ENCODE data around the gene SPTB. TPM values are rescaled to one million over a fixed set of nuclear protein-coding genes. Genes with fewer than 3 reads are reported as not detected.
A peak's percentile ranks its signal among the peaks of the same experiment; 100 is the strongest.

Gene SPTB
- total and polyA plus RNA-seq, 9 of the 15 experiments (the other 6 are each of a cell fraction or from before 2014, with no cell fraction given) = 0.21 to 45.9 (median 11.7) TPM

DNA sequence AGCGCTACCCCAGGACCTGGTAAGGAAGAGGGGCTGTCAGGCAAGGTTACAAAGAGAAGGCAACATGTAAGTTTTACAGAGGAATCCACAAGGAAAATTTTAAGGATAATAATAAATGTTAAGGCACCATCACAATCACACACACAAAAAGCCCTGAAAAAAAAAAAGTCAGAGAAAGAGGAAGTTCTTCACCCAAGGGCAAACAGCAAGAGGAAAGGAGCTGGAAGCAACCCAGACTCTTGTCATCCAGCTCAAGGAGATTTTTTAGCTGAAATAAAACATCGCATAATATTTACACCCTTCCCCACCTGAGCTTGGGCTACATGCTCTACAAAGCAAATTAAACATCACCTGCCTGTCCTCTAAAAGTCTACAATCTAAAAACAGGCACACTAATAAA is 9.5 kb downstream of the SPTB start:
- ChIA-PET POLR2A (interaction anchor here (0.6 to 3.5 kb wide), 4 partner anchors 9 to 44 kb away, joined by 3 to 24 read pairs (median 3); partner anchors contain the start of genes CHURC1 and SPTB), CTCF (ENCODE audit: low intra/inter-chr PET ratio) (no interaction called here)
- FAIRE-seq = peak; percentile 64
- TF ChIP-seq DACH1 (IDR thresholded peaks at IDR 0.05; ENCODE audit: partially characterized antibody) = no peak
- no peak for TF ChIP-seq ARNT (IDR thresholded peaks at IDR 0.05)
- 0 out of 2 replicates have a peak, but pooled peaks have one; percentile 14 for TF ChIP-seq ZNF384 (IDR thresholded peaks at IDR 0.05; ENCODE audit: low read depth, low read length)
- TF ChIP-seq ZNF76 (CRISPR knock-in tag; IDR thresholded peaks at IDR 0.05; ENCODE audit: borderline replicate concordance) = no peak
- 0 out of 2 replicates have a peak, but pooled peaks have one; percentile 48 for TF ChIP-seq SPI1 (IDR thresholded peaks at IDR 0.05; ENCODE audit: borderline replicate concordance, low read depth, low read length)
- Histone ChIP-seq H3K36me3 (ENCODE audit: control insufficient read depth, insufficient read depth, low read length) (peaks cover 26% of the 10 kb centered on the region), H3K79me2 (ENCODE audit: control insufficient read depth, insufficient read depth, low read length) (peaks cover 90% of the 10 kb centered on the region), H4K20me1 (replicated peaks; ENCODE audit: control insufficient read depth, insufficient read depth, low read length) (no peaks in the 10 kb centered on the region), H3K27ac (ENCODE audit: extremely low read depth, low read depth, low read length) (no peak overlapping the region), H3K4me2 (ENCODE audit: insufficient read depth, low read length) (no peak overlapping the region), H3K9me1 (ENCODE audit: control insufficient read depth, insufficient read depth, low read length) (no peaks in the 10 kb centered on the region), H3K4me1 (replicated peaks in 1 of 2; ENCODE audit: control insufficient read depth in 2 of 2, insufficient read depth in 2 of 2, low read length in 2 of 2) (peaks cover 0 to 7% of the 10 kb centered on the region in 2 experiments; a peak in 2 of 5 replicates), H3K9me3 (replicated peaks; ENCODE audit: control insufficient read depth, insufficient read depth, low read depth, low read length) (no peaks in the 10 kb centered on the region), H3K27me3 (ENCODE audit: control insufficient read depth in 2 of 2, insufficient read depth in 2 of 2, low read length in 2 of 2) (no peaks in the 10 kb centered on the region), H2AFZ (ENCODE audit: low read depth, low read length) (no peak overlapping the region), H3K9ac (ENCODE audit: insufficient read depth in 1 of 2, low read depth in 2 of 2, low read length in 2 of 2) (no peak overlapping the region), H3K4me3 (no peak overlapping the region)
- in situ Hi-C loops (cut with MboI) (no loop called here), intact Hi-C loops (cut with micrococcal nuclease) (no loop called here)
- no peak for DNase-seq (ENCODE audit: extremely low read depth in 1 of 4, low spot score in 3 of 4)
- BruUV-seq (replicated peaks) = no TSS peak
- 8% methylated on average over 1 of the region's 2 CpGs for WGBS (ENCODE audit: insufficient coverage, low coverage, missing lambda C conversion rate)
- ATAC-seq = no peak

DNA sequence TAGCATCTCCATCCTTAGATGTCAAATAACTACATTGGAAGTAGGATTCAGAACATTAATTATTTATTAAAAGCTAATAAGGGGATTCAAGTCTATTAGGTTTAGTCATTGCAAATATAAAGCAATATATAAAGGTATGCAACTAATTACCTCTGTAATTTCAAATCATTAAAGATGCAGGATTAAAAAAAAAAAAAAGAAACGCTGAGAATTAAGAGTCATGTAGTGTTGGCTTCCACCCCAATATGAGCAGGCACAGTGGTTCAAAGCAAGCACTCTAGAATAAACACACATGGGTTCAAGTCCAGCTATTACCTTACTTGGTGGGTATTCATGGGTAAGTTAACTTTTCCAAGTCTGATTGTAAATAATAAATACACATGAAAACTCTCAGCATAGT is 10.9 kb downstream of the SPTB start:
- BruUV-seq (replicated peaks) = no TSS peak
- Histone ChIP-seq H3K9me3 (replicated peaks; ENCODE audit: control insufficient read depth, insufficient read depth, low read depth, low read length) (no peaks in the 10 kb centered on the region), H3K79me2 (ENCODE audit: control insufficient read depth, insufficient read depth, low read length) (peaks cover 88% of the 10 kb centered on the region), H3K27me3 (ENCODE audit: control insufficient read depth in 2 of 2, insufficient read depth in 2 of 2, low read length in 2 of 2) (no peaks in the 10 kb centered on the region), H3K27ac (ENCODE audit: extremely low read depth, low read depth, low read length) (no peak overlapping the region), H3K4me3 (no peak overlapping the region), H3K4me2 (ENCODE audit: insufficient read depth, low read length) (no peak overlapping the region), H4K20me1 (replicated peaks; ENCODE audit: control insufficient read depth, insufficient read depth, low read length) (no peaks in the 10 kb centered on the region), H2AFZ (ENCODE audit: low read depth, low read length) (no peak overlapping the region), H3K4me1 (replicated peaks in 1 of 2; ENCODE audit: control insufficient read depth in 2 of 2, insufficient read depth in 2 of 2, low read length in 2 of 2) (no peaks in the 10 kb centered on the region; a peak in 2 of 5 replicates), H3K36me3 (ENCODE audit: control insufficient read depth, insufficient read depth, low read length) (peaks cover 26% of the 10 kb centered on the region), H3K9ac (ENCODE audit: insufficient read depth in 1 of 2, low read depth in 2 of 2, low read length in 2 of 2) (no peak overlapping the region), H3K9me1 (ENCODE audit: control insufficient read depth, insufficient read depth, low read length) (no peaks in the 10 kb centered on the region)
- FAIRE-seq = peak; percentile 29
- no peak for ATAC-seq
- in situ Hi-C loops (cut with MboI) (no loop called here), intact Hi-C loops (cut with micrococcal nuclease) (no loop called here)
- CTCF ChIA-PET (ENCODE audit: low intra/inter-chr PET ratio) = no interaction called here
- no CpG with 5 or more reads among the region's 1 CpG for WGBS (ENCODE audit: insufficient coverage, low coverage, missing lambda C conversion rate)
- POLR2A ChIA-PET = interaction anchor here (1.5 to 3.5 kb wide), 2 partner anchors 10 to 12 kb away, joined by 5 to 24 read pairs; partner anchors contain the start of gene SPTB
- DNase-seq (ENCODE audit: extremely low read depth in 1 of 4, low spot score in 3 of 4) = no peak
- TF ChIP-seq, protein P1, sequence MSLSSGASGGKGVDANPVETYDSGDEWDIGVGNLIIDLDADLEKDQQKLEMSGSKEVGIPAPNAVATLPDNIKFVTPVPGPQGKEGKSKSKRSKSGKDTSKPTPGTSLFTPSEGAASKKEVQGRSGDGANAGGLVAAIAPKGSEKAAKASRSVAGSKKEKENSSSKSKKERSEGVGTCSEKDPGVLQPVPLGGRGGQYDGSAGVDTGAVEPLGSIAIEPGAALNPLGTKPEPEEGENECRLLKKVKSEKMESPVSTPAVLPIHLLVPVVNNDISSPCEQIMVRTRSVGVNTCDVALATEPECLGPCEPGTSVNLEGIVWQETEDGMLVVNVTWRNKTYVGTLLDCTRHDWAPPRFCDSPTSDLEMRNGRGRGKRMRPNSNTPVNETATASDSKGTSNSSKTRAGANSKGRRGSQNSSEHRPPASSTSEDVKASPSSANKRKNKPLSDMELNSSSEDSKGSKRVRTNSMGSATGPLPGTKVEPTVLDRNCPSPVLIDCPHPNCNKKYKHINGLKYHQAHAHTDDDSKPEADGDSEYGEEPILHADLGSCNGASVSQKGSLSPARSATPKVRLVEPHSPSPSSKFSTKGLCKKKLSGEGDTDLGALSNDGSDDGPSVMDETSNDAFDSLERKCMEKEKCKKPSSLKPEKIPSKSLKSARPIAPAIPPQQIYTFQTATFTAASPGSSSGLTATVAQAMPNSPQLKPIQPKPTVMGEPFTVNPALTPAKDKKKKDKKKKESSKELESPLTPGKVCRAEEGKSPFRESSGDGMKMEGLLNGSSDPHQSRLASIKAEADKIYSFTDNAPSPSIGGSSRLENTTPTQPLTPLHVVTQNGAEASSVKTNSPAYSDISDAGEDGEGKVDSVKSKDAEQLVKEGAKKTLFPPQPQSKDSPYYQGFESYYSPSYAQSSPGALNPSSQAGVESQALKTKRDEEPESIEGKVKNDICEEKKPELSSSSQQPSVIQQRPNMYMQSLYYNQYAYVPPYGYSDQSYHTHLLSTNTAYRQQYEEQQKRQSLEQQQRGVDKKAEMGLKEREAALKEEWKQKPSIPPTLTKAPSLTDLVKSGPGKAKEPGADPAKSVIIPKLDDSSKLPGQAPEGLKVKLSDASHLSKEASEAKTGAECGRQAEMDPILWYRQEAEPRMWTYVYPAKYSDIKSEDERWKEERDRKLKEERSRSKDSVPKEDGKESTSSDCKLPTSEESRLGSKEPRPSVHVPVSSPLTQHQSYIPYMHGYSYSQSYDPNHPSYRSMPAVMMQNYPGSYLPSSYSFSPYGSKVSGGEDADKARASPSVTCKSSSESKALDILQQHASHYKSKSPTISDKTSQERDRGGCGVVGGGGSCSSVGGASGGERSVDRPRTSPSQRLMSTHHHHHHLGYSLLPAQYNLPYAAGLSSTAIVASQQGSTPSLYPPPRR (CRISPR knock-in tag; IDR thresholded peaks at IDR 0.05; ENCODE audit: borderline replicate concordance) = no peak
- TF ChIP-seq, protein P2, sequence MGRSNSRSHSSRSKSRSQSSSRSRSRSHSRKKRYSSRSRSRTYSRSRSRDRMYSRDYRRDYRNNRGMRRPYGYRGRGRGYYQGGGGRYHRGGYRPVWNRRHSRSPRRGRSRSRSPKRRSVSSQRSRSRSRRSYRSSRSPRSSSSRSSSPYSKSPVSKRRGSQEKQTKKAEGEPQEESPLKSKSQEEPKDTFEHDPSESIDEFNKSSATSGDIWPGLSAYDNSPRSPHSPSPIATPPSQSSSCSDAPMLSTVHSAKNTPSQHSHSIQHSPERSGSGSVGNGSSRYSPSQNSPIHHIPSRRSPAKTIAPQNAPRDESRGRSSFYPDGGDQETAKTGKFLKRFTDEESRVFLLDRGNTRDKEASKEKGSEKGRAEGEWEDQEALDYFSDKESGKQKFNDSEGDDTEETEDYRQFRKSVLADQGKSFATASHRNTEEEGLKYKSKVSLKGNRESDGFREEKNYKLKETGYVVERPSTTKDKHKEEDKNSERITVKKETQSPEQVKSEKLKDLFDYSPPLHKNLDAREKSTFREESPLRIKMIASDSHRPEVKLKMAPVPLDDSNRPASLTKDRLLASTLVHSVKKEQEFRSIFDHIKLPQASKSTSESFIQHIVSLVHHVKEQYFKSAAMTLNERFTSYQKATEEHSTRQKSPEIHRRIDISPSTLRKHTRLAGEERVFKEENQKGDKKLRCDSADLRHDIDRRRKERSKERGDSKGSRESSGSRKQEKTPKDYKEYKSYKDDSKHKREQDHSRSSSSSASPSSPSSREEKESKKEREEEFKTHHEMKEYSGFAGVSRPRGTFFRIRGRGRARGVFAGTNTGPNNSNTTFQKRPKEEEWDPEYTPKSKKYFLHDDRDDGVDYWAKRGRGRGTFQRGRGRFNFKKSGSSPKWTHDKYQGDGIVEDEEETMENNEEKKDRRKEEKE (IDR thresholded peaks at IDR 0.05; ENCODE audit: borderline replicate concordance in 1 of 2, control insufficient read depth in 1 of 2, low read depth in 2 of 2, low read length in 1 of 2) = no peak
- TF ChIP-seq DACH1 (IDR thresholded peaks at IDR 0.05; ENCODE audit: partially characterized antibody) = peak; percentile 33

All from K562 (cell line).